Neuronal stem cell (in vitro differentiated cells): ENCODE results near the gene SCAMP2.

Source experiments
- DNase-seq: peaks from one replicate; pipeline ENCODE4 v3.0.0-alpha.2; 2013; ENCODE audit warnings: low spot score
- H2AFZ ChIP-seq: one replicate; pipeline ENCODE4 v1.6.1; 2013; ENCODE audit warnings: mild to moderate bottlenecking, low read length, inconsistent platforms
- H2AK5ac ChIP-seq: 2 replicates; pipeline ENCODE4 v1.6.1; 2013; ENCODE audit warnings: low read depth, mild to moderate bottlenecking, inconsistent platforms, low read length, moderate library complexity, mixed read lengths
- H2BK120ac ChIP-seq: 2 replicates; pipeline ENCODE4 v1.6.1; 2013; ENCODE audit warnings: low read depth, mild to moderate bottlenecking, inconsistent platforms, low read length, moderate library complexity, mixed read lengths
- H2BK12ac ChIP-seq: one replicate; pipeline ENCODE4 v1.6.1; 2013; ENCODE audit warnings: low read length, inconsistent platforms
- H2BK15ac ChIP-seq: 2 replicates; pipeline ENCODE4 v1.6.1; 2013; ENCODE audit warnings: mild to moderate bottlenecking, low read length, inconsistent platforms, mixed read lengths
- H2BK5ac ChIP-seq: one replicate; pipeline ENCODE4 v1.6.1; 2013; ENCODE audit warnings: inconsistent platforms, mild to moderate bottlenecking, low read length, moderate library complexity
- H3K14ac ChIP-seq: one replicate; pipeline ENCODE4 v1.6.1; 2013; ENCODE audit warnings: low read length, inconsistent platforms
- H3K18ac ChIP-seq: 2 replicates; pipeline ENCODE4 v1.6.1; 2013; ENCODE audit warnings: low read length, inconsistent platforms
- H3K23ac ChIP-seq: 2 replicates; pipeline ENCODE4 v1.6.1; 2013; ENCODE audit warnings: low read depth, mild to moderate bottlenecking, mixed read lengths, low read length, inconsistent platforms; ENCODE audit not compliant: poor library complexity
- H3K27ac ChIP-seq: replicated peaks from 3 replicates; pipeline ENCODE4 v1.5.1; 2013; ENCODE audit warnings: low read length, inconsistent platforms
- H3K27me3 ChIP-seq, 3 experiments: 2 replicates each; pipeline ENCODE4 v1.6.1; 2013; ENCODE audit warnings: low read length in 3 of 3, mild to moderate bottlenecking in 2 of 3, inconsistent platforms in 1 of 3, low read depth in 1 of 3, mixed read lengths in 1 of 3, moderate library complexity in 1 of 3; ENCODE audit not compliant: control insufficient read depth in 3 of 3, insufficient read depth in 3 of 3
- H3K36me3 ChIP-seq, 2 donors: replicated peaks in 1 of 2; 2 replicates each; pipeline ENCODE4 v1.6.1; 2013; ENCODE audit warnings: low read length in 2 of 2; ENCODE audit not compliant: control insufficient read depth in 2 of 2, insufficient read depth in 2 of 2
- H3K4ac ChIP-seq: 2 replicates; pipeline ENCODE4 v1.6.1; 2013; ENCODE audit warnings: inconsistent platforms, mild to moderate bottlenecking, low read length, moderate library complexity
- H3K4me1 ChIP-seq, 2 donors: 1 replicate in 1 of 2; 2 replicates in 1 of 2; pipeline ENCODE4 v1.6.1; 2013; ENCODE audit warnings: low read length in 2 of 2, low read depth in 1 of 2; ENCODE audit not compliant: control insufficient read depth in 2 of 2, insufficient read depth in 1 of 2
- H3K4me2 ChIP-seq: one replicate; pipeline ENCODE4 v1.6.1; 2013; ENCODE audit warnings: mild to moderate bottlenecking, low read length, inconsistent platforms; ENCODE audit not compliant: insufficient read depth, poor library complexity, severe bottlenecking
- H3K4me3 ChIP-seq, 2 donors: 2 replicates each; pipeline ENCODE4 v1.5.1; 2013; ENCODE audit warnings: low read length in 2 of 2, mild to moderate bottlenecking in 2 of 2, inconsistent platforms in 1 of 2, moderate library complexity in 1 of 2
- H3K79me1 ChIP-seq: one replicate; pipeline ENCODE4 v1.6.1; 2013; ENCODE audit warnings: low read depth, mild to moderate bottlenecking, inconsistent platforms, low read length, moderate library complexity
- H3K9ac ChIP-seq: one replicate; pipeline ENCODE4 v1.6.1; 2013; ENCODE audit warnings: mild to moderate bottlenecking, low read depth, low read length, inconsistent platforms; ENCODE audit not compliant: poor library complexity
- H3K9me3 ChIP-seq, 2 donors: replicated peaks in 1 of 2; 2 replicates each; pipeline versions ENCODE3 to v1.6.1; 2013; ENCODE audit warnings: low read length in 2 of 2, mild to moderate bottlenecking in 2 of 2, inconsistent platforms in 1 of 2, low read depth in 1 of 2, mixed read lengths in 1 of 2, moderate library complexity in 1 of 2; ENCODE audit not compliant: control insufficient read depth in 2 of 2, insufficient read depth in 1 of 2
- H4K8ac ChIP-seq: one replicate; pipeline ENCODE4 v1.6.1; 2013; ENCODE audit warnings: low read depth, mild to moderate bottlenecking, inconsistent platforms, low read length, moderate library complexity
- H4K91ac ChIP-seq: one replicate; pipeline ENCODE4 v1.6.1; 2013; ENCODE audit warnings: low read length, low read depth, mild to moderate bottlenecking, inconsistent platforms; ENCODE audit not compliant: poor library complexity
- WGBS, 2 donors: extraction: QIAGEN DNeasy Blood & Tissue Kit; methylation state at CpG; one replicate each; pipeline ENCODE4 v1.1.7; 2013; ENCODE audit warnings: missing lambda C conversion rate in 2 of 2, mixed read lengths in 1 of 2; ENCODE audit not compliant: insufficient read length in 2 of 2, insufficient replicate concordance in 1 of 2; ENCODE audit errors: extremely low coverage in 2 of 2; 5-methylcytosine and 5-hydroxymethylcytosine counted together

SCAMP2 gene

DNA sequence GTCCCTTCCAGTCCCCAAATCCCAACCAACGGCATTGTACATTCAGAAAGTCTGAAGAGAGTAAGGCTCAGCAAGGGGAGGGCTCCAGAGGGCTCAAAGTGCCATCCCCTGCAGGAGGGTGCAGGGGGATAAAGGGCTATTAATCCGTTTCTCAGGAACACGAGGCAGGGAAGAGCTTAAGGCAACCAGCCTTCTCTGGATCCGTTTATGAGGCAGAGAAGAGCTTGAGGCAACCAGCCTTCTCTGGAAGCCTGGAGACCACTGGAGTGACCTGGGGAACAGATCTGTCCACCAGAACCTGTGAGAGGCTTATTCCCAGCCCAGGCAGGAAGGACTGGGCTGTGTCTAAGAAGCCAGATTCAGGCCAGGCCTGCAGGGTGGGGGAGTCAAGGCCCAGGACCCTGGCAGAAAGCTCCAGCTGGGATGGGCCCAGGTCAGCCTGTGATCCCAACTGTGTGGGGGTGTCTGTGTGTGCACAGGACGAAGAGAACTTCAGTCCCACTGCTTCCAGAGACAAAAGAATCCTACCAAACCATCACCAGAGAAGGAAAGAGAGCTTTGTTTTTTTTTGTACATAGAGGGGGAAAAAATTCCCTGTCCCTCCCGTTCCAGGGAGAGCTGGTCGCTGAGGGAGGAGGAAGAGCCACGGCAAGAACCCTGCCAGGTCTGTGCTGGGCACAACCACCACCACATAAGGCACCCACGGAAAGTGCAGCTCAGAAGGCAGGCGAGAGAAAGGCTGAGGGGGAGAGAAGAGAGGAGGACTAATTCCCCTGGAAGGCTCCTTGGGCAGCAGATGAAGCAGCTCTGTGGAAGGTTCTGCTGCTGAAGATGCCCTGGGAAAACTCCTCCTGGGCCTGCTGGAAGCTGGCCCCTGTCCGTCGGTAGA lies 28.6 kb downstream of the SCAMP2 start:
- WGBS, 2 donors = no CpG with 5 or more reads among the region's 12 CpGs
- H3K4me2 ChIP-seq = no peak overlapping the region
- H2BK5ac ChIP-seq = peak overlapping the region; percentile 71

DNA sequence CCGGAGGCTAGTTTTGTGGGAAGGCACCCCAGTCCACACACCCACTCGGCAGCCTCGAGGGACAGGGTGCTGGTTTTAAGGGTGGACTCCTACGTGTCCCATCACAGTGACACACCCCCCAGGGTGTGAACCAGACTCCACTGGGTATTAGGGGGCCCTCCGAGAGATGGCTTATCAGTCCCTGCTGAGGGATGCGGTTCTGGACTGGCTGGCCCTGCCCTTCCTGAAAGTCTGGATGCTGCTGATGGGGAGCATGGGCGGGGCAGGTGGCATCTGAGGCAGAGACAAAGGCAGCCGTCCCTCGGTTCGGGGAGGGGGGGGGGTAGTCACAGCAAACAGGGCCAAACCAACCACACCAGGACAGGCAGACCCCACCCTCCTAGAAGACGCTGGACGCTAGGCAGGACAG lies 29.3 kb downstream of the SCAMP2 start:
- H3K4me2 ChIP-seq = no peak overlapping the region
- no CpG with 5 or more reads among the region's 12 CpGs for WGBS, 2 donors

More for the DNA sequence above, 28.6 kb downstream of the SCAMP2 start:
- H2AK5ac ChIP-seq = no peak overlapping the region
- no peak overlapping the region for H3K27ac ChIP-seq
- H2BK15ac ChIP-seq = no peak overlapping the region
- H3K4ac ChIP-seq = no peak overlapping the region
- no peaks in the 10 kb centered on the region for H3K9me3 ChIP-seq
- peaks cover 3% of the 10 kb centered on the region for H3K79me1 ChIP-seq
- no peak overlapping the region for H2BK12ac ChIP-seq
- peak overlapping the region; percentile 27 for H3K9ac ChIP-seq
- peaks cover 15 to 66% of the 10 kb centered on the region in 2 donors for H3K36me3 ChIP-seq
- no peak for DNase-seq
- H3K4me3 ChIP-seq = no peak overlapping the region
- no peak overlapping the region for H4K8ac ChIP-seq
- no peaks in the 10 kb centered on the region for H3K27me3 ChIP-seq
- peak overlapping the region; percentile 31 for H3K14ac ChIP-seq
- H4K91ac ChIP-seq = peak overlapping the region; percentile 32
- H3K23ac ChIP-seq = no peak overlapping the region
- H3K18ac ChIP-seq = peak overlapping the region; percentile 35
- H2BK120ac ChIP-seq = no peak overlapping the region
- no peak overlapping the region for H2AFZ ChIP-seq
- peaks cover 6 to 12% of the 10 kb centered on the region in 2 donors for H3K4me1 ChIP-seq

DNA sequence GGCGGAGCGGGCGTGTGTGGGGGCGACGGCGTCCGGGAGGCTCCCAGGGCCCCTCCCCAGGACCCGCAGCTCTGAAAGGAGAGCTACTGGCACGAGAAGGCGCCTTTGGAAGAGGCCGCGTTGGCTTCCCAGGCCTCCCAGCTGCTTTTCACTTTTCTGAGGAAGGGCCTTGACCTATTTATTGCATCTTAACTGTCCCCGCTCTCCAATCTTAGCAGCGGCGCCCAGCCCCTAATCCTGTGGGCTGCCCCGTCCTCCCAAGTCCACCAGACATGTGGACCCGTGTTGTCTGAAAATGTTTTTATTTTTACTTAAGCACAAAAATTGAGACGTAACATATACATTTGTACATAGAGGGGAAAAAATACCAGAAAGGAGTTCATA lies 29.7 kb downstream of the SCAMP2 start:
- peaks cover 6 to 12% of the 10 kb centered on the region in 2 donors for H3K4me1 ChIP-seq
- H3K27me3 ChIP-seq = no peaks in the 10 kb centered on the region
- peak overlapping the region; percentile 94 for H3K23ac ChIP-seq
- no peaks in the 10 kb centered on the region for H3K9me3 ChIP-seq
- no peak overlapping the region for H4K8ac ChIP-seq
- no peak overlapping the region for H2BK120ac ChIP-seq
- H3K4ac ChIP-seq = no peak overlapping the region
- peak overlapping the region; percentile 78 to 90 for H3K4me3 ChIP-seq
- no peak overlapping the region for H2BK15ac ChIP-seq
- peak overlapping the region; percentile 82 for H3K9ac ChIP-seq
- WGBS, 2 donors = no CpG with 5 or more reads among the region's 18 CpGs
- H3K79me1 ChIP-seq = peaks cover 3% of the 10 kb centered on the region
- H3K14ac ChIP-seq = no peak overlapping the region
- no peak overlapping the region for H2AK5ac ChIP-seq
- H3K18ac ChIP-seq = peak overlapping the region; percentile 95
- H2BK12ac ChIP-seq = no peak overlapping the region
- H3K4me2 ChIP-seq = peak overlapping the region; percentile 78
- DNase-seq = no peak
- peak overlapping the region; percentile 97 for H2AFZ ChIP-seq
- H2BK5ac ChIP-seq = no peak overlapping the region
- no peak overlapping the region for H4K91ac ChIP-seq
- H3K36me3 ChIP-seq = peaks cover 11 to 70% of the 10 kb centered on the region in 2 donors
- H3K27ac ChIP-seq = peak overlapping the region; percentile 23

More for the DNA sequence above, 29.3 kb downstream of the SCAMP2 start:
- no peak overlapping the region for H2BK120ac ChIP-seq
- peaks cover 6 to 12% of the 10 kb centered on the region in 2 donors for H3K4me1 ChIP-seq
- H3K79me1 ChIP-seq = peaks cover 3% of the 10 kb centered on the region
- no peak overlapping the region for H3K23ac ChIP-seq
- no peak overlapping the region for H2BK12ac ChIP-seq
- peak overlapping the region; percentile 39 for H2BK5ac ChIP-seq
- no peak overlapping the region for H3K27ac ChIP-seq
- peak overlapping the region; percentile 27 for H3K9ac ChIP-seq
- H2AFZ ChIP-seq = peak overlapping the region; percentile 97
- H3K4ac ChIP-seq = no peak overlapping the region
- no peak overlapping the region for H2AK5ac ChIP-seq
- H2BK15ac ChIP-seq = no peak overlapping the region
- H3K4me3 ChIP-seq = peak overlapping the region in 1 of 2 donors; percentile 90
- no peak for DNase-seq
- H3K27me3 ChIP-seq = no peaks in the 10 kb centered on the region
- peaks cover 15 to 70% of the 10 kb centered on the region in 2 donors for H3K36me3 ChIP-seq
- H3K14ac ChIP-seq = peak overlapping the region; percentile 31
- no peaks in the 10 kb centered on the region for H3K9me3 ChIP-seq
- no peak overlapping the region for H4K8ac ChIP-seq
- peak overlapping the region; percentile 32 for H4K91ac ChIP-seq
- H3K18ac ChIP-seq = peak overlapping the region; percentile 35
